H1 (cell line): ENCODE results near the gene HEPACAM. TPM values are rescaled to one million over a fixed set of nuclear protein-coding genes. Genes with fewer than 3 reads are reported as not detected.

Source experiments
- CBX5 ChIP-seq: fragments of 300-800, 300-1000 bp; sonication (generic); IDR thresholded peaks from 2 replicates; pipeline ENCODE4 v1.7.1; 2016; ENCODE audit warnings: antibody characterized with exemption, low read length, low read depth
- POLR2AphosphoS5 ChIP-seq: IDR thresholded peaks from 2 replicates; pipeline ENCODE4 v1.6.1; 2011; ENCODE audit warnings: low read depth, low read length
- RNF2 ChIP-seq: fragments of 200-900, 300-1000 bp; sonication (generic); IDR thresholded peaks from 2 replicates; pipeline ENCODE4 v1.7.1; 2016; ENCODE audit warnings: borderline replicate concordance, low read depth, mild to moderate bottlenecking, antibody characterized with exemption, low read length; ENCODE audit not compliant: poor library complexity, severe bottlenecking; ENCODE audit errors: missing control alignments
- polyA plus RNA-seq, 7 experiments: library from polyadenylated mRNA; depleted of rRNA in 3 of 7; stranded (reverse) in 5 of 7; unstranded in 2 of 7; fragments of >200 nt in 5 of 7; fragments of 200-250 nt in 2 of 7; gene quantifications; 1 replicate in 5 of 7; 2 replicates in 1 of 7; 4 replicates in 1 of 7; pipeline versions ENCODE4 v1.2.1 to v1.2.3, GENCODE V29; 2011 to 2013; ENCODE audit warnings: missing spikeins in 2 of 7, mixed read lengths in 2 of 7
- total RNA-seq: library from RNA; stranded (reverse); fragmentation: NEBNext Ultra II Directional; extraction: Animal tissue kit (Norgen Biotek cat#: 25700); gene quantifications from 2 replicates; pipeline ENCODE4 v1.2.1, GENCODE V29; 2021

HEPACAM gene
- total and polyA plus RNA-seq, 2 of the 8 experiments (the other 6 are each of a cell fraction or from before 2014, with no cell fraction given), result not detected

- TF ChIP-seq RNF2 (no peak), POLR2AphosphoS5 (no peak), CBX5 (no peak)
These were observed 6.8 kb upstream of the HEPACAM start (continued) for GRCh38 chr11:124942466-124943253.
